COR-L47 (cell line): ENCODE data around the gene BMERB1.
"Not testable (repeated sequence)": the region's sequence is repeated elsewhere in the genome, so short reads cannot be mapped to it uniquely, and the experiment has no call there.

Experiments used
- DNase-seq: peaks from one replicate; lab custom pipeline; 2025; lab: John Stamatoyannopoulos, UW

The BMERB1 gene

DNA sequence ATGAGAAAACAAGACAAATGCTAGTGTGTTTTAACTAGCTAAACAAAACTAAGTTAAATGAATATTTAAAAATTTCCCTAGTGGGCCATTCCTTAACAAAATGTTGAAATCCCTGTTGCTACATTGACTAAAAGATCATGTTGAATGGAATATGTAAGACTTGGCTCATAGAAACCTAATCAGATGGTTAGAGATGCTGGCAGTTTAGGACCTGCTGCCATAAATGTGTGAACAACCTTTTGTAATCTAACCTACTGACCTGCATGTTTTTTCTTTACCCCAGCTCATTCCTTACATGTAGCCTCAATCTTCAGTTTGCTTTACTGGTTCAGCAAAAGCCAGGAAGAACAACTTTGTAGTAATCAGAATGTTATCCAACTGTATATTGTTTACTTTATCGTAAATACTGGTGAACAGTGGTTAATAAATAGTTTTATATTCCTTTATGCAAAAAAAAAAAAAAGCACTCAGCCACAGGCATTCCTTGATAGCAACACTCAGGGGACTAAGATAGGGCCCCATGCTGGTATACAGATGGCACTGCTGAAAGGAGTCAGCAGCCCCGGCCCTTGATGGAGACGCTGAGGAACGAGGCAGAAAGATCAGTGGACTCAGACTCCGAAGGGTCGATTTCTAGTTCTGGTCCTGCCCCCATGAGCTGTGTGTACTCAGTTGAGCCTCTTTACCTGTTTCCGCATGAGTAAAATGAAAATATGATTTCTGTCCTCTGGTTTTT lies 130.4 kb downstream of the BMERB1 start:
- DNase-seq, result no peak

DNA sequence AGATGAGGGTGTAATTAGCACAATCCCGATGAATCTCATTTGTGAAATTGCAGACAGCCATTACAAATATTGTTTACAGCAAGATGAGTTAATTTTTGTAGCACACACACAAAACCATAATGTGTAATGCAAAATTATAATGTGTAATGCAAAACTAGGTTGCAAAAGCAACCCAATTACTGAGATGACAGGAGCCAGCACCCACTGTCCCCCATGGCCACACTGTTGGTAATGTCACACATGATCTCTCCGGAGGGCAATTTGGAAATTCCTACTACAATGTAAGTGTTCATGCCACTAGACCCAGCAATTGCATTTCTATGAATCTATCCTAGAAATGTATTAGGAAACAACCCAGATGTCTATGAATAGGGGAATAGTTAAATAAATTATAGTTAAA lies 131.7 kb downstream of the BMERB1 start:
- DNase-seq, result no peak

DNA sequence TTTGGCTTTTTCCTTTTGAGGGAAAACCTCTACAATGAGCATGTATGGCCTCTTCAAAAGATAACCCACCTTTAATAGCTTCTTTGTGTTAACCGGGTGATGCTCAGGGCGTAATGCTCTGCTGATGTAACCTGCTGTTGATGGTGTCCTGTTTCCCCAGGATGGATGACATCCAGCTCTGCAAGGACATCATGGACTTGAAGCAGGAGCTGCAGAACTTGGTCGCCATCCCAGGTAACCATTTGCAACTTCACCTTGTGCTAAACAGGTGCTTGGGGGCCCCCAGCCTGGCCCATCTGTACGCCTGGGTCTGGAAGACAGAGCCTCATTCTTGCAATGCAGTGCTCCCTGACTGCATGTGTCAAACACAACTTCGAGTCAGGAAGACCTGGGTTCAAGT lies 133.4 kb downstream of the BMERB1 start:
- DNase-seq, result no peak

DNA sequence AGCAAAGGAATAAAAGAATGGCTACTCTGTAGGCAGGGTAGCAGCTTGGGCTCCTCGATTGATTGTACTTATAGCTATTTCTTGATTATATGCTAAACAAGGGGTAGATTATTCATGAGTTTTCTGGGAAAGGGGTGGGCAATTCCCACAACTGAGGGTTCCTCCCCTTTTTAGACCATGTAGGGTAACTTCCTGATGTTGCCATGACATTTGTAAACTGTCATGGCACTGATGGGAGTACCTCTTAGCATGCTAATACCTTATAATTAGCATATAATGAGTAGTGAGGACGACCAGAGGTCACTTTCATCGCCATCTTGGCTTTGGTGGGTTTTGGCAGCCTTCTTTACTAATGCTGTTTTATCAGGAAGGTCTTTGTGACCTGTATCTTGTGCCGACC lies 136.3 kb downstream of the BMERB1 start:
- DNase-seq, result not testable (repeated sequence)

DNA sequence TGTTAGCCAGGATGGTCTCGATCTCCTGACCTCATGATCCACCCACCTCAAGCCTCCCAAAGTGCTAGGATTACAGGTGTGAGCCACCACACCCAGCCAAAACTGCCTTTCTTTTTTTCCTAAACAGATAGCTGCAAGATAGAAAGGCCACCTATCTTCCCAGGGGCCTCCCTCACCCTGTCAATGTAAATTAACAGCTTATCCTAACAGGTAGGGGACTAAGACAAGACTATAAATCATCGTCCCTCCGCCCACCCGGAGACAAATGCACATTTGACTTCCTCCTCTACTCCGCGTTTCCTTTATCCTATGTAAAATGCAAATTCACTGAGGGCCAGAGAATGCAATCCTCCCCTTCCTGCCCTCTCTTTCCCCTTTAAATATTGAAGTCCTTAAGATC lies 137.2 kb downstream of the BMERB1 start:
- DNase-seq, result no peak

DNA sequence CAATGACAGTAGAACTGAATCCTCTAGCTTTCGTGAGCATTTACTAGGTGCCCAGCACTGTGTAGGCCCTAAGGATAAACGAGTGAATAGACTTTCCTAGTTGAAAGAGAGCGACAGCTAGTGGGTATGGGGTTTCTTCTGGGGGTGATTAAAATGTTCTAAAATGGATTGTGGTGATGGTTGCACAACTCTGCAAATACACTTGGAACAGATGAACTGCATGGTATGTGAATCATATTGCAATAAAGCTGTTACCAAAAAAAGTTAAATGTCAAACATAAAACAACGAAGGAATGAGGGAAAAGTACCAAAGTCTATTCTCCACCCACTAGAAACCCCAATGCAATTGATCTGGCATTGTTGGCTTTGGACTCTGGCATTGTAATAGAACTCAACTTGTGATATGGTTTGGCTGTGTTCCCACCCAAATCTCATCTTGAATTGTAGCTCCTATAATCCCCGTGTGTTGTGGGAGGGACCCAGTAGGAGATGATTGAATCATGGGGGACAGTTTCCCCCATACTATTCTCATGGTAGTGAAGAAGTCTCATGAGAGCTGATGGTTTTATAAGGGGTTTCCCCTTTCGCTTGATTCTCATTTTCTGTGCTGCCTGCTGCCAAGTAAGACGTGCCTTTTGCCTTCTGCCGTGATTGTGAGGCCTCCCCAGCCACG lies 138.1 kb downstream of the BMERB1 start:
- DNase-seq, result no peak

DNA sequence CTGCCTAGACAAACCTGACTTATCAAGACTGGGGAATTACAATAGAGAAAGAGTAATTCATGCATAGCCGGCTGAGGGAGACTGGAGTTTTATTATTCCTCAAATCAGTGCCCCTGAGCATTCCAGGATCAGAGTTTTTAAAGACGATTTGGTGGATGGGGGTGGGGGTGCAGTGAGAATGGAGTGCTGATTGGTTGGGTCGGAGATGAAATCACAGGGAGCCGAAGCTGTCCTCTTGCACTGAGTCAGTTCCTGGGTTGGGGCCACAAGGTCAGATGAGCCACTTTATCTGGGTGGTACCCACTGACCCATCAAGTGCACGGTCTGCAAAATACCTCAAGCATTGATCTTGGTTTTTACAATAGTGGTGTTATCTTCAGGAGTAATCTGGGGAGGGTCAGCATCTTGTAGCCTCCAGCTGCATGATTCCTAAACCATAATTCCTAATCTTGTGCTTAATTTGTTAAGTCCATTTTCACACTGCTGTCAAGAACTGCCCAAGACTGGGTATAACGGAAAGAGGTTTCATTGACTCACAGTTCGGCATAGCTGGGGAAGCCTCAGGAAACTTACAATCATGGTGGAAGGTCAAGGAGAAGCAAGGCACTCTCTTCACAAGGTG lies 139.0 kb downstream of the BMERB1 start:
- no peak for DNase-seq

DNA sequence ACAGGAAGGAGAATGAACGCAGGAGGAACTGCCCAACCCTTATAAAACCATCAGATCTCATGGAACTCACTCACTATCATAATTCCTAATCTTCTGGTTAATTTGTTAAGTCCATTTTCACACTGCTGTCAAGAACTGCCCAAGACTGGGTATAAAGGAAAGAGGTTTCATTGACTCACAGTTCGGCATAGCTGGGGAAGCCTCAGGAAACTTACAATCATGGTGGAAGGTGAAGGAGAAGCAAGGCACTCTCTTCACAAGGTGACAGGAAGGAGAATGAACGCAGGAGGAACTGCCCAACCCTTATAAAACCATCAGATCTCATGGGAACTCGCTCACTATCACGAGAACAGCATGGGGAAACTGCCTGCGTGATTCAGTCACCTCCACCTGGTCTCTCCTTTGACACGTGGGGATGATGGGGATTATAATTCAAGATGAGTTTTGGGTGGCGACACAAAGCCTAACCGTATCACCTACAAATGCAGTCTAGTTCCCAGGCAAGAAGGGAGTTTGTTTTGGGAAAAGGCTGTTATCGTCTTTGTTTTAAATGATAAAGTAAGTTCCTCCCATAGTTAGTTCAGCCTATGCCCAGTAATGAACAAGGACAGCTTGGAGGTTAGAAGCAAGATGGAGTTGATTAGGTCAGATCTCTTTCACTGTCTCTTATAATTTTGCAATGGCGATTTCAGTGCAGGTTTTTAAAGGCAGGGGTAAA lies 139.7 kb downstream of the BMERB1 start:
- DNase-seq, result not testable (repeated sequence)

DNA sequence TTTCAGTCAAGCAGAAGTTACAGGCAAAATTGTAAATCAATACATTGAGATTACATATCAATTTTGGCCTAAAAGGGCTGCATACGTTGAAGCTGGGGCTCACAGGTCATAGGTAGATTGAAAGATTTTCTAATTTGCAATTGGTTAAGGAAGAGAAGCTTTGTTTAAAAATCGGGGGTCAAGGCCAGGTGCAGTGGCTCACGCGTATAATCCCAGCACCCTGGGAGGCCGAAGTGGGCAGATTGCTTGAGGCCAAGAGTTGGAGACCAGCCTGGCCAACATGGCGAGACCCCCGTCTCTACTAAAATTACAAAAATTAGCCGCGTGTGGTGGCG lies 140.2 kb downstream of the BMERB1 start:
- no peak for DNase-seq

DNA sequence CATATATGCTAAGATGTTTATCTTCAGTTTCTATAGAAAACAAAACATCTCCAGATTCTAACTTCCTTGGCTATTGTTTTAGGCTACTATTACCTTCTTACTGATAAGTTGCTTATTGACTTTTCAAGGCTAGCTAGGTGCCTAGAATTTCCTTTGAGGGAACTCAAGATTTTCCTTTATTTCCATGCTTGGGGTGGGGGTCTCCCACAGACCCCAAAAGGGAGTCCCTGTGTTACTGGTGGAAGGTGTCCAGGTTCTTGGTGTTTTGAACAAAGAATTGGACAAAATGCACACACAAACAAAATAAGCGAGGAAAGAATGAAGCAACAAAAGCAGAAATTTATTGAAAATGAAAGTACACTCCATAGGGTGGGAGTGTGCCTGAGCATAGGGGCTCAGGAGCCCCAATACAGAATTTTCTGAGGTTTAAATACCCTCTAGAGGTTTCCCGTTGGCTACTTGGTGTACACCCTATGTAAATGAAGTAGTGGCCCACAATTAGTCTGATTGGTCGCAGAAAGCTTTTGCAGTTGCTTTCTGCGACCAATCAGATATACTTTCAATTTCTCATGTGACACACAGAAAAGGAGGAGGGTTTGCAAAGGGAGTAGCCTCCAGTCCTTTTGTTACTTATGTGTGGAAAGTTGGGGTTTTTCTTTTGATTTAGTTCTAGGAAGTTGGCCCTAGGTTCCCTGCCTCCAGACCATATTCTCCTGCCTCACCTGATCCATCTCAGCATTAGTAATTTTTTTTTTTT lies 141.1 kb downstream of the BMERB1 start:
- no peak for DNase-seq

DNA sequence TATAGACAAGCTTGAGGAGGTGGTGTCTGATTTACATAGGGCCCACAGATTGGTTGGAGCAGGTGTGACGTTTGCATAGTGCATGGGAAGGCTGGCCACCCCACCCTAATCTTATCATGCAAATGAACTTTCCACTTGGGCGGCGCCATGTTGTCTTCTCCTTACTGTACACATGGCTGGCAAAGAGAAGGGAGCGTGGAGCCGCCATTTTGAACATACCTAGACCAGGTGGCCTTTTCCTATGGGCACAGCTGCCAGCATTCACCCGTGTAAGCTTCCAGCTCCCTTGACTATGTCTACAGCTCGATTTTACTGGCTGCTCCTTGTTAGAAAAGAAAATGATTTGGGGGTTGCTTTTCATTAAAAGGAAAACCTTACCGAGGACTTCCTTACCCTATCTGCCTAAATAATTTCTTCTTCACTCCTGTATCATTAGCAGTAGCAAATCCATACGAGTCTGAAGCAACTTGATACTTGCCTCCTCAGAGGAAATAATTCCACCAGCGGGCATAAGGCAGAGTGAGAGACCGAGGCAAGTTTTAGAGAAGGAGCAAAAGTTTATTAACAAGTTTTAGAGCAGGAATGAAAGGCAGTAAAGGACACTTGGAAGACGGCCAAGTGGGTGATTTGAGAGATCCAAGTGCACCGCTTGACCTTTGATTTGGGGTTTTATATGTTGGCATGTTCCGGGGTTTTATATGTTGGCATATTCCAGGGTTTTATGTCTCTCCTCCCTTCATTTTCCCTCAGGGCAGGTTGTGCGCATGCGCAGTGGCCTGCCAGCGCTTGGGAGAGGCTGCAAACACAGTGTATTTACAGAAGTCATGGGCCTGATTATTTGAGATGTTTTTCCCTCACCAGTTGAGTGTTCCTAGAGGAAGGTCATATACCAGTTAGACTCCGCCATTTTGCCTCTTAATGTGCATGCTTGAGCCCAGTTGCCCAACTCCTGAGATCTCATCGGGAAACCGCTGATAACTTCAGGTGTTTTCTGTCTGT lies 142.9 kb downstream of the BMERB1 start:
- DNase-seq, result no peak

DNA sequence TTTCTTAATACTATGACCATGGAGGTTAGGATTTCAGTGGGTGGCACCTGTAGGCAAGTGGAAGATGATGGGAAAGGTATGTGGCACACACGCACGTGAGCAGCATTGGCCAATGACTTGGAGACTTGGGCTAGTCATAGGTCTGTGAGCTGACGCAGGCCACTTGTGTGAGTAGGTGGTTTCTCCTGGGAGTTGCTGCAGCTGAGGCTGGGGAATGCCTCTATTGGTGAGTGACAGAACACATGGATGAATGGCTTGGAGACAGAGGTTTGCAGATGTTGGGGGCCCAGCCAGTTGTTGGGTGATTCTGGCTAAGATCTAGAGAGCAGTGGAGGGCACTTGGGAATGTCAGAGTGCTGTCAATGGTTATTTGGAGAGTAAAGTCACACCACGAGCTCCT lies 144.4 kb downstream of the BMERB1 start:
- no peak for DNase-seq

DNA sequence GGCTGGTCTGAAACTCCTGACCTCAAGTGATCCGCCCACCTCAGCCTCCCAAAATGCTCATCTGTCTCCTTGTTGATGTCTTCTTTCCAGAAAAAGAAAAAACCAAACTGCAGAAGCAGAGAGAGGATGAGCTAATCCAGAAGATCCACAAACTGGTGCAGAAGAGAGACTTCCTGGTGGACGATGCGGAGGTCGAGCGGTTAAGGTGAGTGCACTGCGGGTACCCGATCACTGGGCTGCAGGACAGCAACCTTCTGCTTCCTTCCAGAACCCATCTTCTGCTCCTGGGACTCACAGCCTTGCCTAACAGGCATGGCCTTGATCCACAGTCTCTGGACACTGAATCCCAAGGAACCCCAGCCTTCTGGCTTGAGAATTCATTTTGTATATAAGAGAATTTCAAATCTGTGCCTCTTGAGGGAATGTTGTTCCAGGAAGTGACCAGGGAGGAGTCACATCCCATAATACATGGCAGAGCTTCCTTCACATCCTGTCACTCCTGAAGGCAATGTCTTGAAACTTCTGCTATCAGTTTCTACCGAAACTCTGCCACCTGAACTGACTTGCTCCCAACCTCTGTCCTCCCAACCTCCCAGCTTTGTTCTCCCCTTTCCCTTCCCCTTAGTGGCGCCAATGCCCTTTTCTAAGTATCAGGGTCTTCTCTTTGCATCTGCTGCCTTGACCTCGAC lies 146.9 kb downstream of the BMERB1 start:
- no peak for DNase-seq

DNA sequence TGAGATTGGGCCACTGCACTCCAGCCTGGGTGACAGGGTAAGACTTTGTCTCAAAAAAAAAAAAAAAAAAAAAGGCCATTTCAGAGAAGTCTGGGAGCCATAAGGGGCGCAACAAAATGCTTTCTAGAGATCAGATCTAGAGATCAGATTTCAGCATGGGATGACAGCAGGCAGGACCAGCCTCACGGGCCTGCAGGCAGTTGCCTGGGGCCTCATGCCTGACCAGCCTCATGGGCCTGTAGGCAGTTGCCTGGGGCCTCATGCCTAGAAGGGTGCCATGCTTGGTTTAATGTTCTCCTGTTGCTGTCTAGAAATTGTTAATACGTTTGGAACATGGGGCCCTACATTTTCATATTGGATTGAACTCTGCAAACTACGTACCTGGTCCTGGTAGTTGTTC lies 149.1 kb downstream of the BMERB1 start:
- no peak for DNase-seq

DNA sequence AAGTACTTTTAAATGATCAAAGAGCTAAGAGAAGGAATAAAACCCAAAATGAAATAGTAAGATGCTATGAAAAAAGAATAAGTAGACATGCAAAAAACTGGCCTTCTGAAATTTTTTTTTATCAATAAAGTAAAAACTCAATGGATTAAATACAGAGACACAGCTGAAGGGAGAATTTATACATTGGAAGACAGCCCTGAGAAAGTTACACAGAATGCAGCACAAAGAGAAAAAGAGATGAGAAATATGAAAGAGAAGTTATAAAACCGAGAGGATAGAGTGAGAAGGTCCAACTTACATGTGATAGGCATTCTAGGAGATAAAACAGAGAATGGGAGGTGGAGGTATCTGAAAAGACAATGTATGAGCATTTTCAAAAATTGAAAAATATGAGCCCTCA lies 151.6 kb downstream of the BMERB1 start:
- no peak for DNase-seq

DNA sequence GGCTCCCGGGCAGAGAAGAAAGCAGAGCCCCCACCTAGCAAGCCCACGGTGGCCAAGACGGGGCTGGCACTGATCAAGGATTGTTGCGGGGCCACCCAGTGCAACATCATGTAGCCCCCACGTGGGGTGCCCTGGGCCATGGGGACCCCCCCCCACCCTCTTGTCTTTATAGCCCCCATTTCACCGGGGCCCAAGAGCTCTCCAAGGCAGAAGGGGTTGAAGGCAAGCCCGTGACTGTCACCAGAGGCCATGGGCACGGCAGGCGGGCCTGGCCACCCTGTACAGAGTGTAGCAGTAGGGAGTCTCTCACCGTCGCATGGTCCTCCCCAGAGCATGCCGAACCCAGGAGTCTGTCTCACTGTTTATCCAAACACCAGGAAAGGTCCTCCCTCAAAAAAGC lies 152.3 kb downstream of the BMERB1 start:
- DNase-seq, result no peak

DNA sequence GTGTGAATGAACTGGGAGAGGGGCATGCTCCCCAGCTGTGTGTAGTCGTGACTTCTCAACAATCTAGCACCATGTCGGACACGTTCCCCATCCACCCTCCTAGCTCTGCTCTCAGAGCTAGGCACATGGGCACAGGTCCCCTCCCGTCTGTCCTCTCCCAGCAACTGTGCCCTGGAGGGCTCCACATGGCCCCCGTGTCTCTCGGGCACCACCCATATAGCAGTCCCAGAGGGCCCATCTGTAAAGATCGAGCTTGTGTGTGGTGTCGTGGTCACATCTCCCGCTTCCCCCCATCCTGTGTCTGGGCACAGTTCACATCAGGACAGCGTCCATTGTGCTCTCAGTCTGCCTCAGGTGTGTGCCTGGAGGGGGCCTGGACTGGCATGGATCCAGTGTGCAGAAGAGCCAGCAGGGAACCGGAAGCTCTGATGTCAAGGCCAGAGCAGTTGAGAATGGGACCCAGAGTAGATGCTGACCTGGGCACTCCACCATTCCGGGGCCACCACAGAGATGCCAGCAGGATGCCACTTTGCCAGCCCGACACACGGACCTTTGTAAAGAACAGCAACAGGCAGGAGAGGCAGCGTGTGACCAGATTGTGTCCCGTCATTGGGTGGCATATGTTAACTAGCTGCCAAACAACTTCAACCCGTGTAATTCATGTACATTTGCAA lies 152.9 kb downstream of the BMERB1 start:
- DNase-seq, result no peak

DNA sequence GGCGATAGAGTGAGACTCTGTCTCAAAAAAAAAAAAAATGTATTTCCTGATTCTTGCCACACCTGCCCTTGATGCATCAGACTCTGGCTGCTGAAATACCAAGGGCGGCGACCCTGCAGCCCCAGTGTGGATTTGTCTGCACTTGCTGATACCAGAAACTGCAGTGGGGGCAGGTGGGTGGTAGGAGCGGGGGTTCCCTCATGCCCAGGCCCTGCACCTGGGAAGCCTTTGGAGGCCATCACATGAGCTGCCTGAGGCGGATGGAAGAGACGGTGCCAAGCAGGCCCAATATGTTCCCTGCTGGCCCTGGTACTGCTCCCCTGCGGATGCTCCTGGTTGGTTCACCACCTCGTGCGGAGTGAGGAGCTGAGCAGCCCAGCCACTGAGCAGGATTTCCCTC lies 157.9 kb downstream of the BMERB1 start:
- no peak for DNase-seq

DNA sequence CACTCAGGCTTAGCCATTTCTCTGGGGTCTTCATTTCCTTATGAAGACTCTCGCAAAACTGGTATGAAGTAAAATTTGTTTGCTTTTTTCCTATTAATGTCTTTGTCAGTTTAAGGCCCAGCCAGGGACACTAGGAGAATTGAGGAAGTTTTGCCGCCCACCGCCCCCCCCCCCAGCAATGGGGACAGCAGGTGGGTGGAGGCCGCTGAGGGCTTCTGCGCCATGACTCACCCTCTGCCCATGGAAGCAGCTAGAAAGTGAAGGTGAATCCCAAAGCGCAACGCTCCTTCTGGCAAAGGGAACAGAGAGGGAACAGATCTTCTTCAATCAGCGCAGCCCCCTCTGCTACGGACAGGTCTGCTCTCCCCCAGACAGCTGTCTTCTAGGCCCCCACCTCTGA lies 158.8 kb downstream of the BMERB1 start:
- DNase-seq, result no peak
